ENCODE data around the gene ADCY3.

ADCY3 gene

DNA sequence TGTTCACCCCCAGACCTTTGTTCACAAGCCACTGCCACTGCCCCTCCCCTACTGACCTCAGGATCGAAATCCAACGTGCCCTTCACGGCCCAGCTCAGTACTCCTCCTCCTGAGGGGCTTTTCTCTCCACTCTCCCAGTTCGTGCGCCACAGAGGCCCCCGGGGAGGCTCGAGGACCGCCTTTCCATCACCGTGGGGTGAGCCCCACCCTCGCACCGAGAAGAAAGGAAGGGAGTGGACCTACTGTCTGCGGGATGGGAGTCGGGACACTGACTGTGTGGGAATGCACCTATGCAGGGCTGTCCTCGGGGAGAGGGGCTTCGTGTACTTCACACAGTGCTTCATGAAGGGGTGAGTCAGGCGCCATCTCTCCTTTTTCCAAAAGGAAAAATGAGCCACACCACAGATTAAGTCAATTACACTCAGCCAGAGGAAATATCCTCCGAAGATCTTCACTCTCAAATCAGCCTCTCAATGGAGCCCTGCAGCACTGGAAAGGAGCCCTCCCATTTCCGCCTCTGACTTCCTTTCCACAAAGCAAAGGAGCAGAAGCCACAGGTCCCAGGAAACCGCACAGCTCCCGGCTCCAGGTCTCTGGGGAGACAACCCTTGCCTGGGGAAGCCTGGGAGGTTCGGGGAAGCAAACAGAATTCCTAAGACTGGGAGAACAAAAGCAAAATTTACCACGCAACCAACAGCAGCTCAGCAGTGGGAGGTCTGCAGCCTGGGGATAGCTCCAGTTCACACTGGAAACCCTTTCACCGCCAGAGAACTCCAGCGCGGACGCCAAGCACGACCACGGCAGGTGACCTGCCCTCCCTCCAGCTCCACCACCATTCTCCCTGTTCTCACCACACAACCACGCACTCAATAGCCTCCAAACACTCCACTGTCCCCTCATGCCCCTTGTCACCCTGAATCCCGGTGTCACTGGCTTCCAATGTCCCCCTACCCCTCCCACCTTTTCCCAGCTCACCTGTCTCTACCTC is 21.6 kb downstream of the ADCY3 start:
- DNase-seq (ENCODE audit: insufficient read length, low spot score): no peak
- no peak for TF ChIP-seq CTCF (IDR thresholded peaks at IDR 0.05; ENCODE audit: insufficient read depth, missing control alignments)

DNA sequence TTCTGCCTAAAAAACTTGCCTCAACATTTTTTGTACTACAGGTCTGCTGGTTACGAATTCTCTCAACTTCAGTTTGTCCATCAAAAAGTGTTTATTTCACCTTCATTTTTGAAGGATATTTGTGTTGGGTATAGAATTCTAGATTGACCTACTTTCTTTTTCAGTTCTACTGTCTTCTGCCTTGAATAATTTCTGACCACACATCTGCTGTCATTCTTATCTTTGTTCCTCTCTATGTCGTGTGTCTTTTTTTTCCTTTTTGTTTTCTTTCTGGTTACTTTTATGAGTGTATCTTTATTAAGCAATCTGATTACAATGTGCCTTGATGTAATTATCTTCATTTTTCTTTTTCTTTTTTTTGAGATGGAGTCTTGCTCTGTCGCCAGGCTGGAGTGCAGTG is 25.3 kb downstream of the ADCY3 start:
- DNase-seq (ENCODE audit: insufficient read length, low spot score) (no peak), FAIRE-seq (no peak)
- no peak for TF ChIP-seq CTCF (IDR thresholded peaks at IDR 0.05; ENCODE audit: insufficient read depth, missing control alignments)

More for the DNA sequence above, 21.6 kb downstream of the ADCY3 start:
- no peak for FAIRE-seq

DNA sequence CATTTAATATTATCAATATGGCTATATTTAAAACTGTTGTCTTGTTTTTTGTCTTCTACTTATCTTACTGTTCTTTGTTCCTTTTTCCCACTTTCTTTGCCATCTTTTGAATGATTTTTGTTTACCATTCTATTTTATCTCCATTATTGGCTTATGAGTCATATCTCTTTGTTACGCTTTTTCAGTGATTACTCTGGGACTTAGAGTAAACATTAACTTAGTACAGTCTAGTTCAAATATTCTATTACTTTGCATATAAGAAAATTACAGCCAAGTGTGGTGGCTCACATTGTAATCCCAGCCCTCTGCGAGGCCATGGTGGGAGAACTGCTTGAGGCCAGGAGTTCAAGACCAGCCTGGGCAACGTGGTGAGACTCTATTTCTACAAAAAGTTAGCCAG is 26.1 kb downstream of the ADCY3 start:
- FAIRE-seq: no peak
- no peak for TF ChIP-seq CTCF (IDR thresholded peaks at IDR 0.05; ENCODE audit: insufficient read depth, missing control alignments)
- DNase-seq (ENCODE audit: insufficient read length, low spot score): no peak

DNA sequence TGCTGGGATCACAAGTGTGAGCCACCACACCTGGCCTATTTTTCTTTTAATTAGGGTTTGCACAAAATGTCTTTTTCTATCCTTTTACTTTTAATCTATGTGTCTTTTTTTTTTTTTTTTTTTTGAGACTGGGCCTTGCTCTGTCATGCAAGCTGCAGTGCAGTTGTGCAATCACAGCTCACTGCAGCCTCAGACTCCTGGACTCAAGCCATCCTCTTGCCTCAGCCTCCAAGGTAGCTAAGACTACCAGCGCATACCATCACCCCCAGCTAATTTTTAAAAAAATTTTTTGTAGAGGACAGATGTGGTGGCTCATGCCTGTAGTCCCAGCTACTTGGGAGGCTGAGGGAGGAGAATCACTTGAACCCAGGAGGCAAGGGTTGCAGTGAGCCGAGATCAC is 27.1 kb downstream of the ADCY3 start:
- TF ChIP-seq CTCF (IDR thresholded peaks at IDR 0.05; ENCODE audit: insufficient read depth, missing control alignments): no peak
- FAIRE-seq (no peak), DNase-seq (ENCODE audit: insufficient read length, low spot score) (no peak)

DNA sequence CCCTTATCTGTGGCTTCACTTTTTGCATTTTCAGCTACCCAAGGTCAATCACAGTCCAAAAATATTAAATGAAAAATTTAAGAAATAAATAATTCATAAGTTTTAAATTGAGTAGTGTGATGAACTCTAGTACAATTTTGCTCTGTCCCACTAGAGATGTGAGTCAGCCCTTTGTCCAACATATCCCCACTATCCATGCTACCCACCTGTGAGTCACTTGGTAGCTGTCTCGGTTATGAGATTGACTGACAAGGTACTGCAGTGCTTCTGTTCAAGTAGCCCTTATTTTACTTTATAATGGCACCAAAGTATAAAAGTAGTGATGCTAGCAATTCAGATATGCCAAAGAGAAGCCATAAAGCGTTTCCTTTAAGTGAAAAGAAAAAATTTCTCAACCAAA is 28.8 kb downstream of the ADCY3 start:
- FAIRE-seq (no peak), DNase-seq (ENCODE audit: insufficient read length, low spot score) (no peak)
- no peak for TF ChIP-seq CTCF (IDR thresholded peaks at IDR 0.05; ENCODE audit: insufficient read depth, missing control alignments)

- FAIRE-seq (no peak), DNase-seq (ENCODE audit: insufficient read length, low spot score) (no peak)
- TF ChIP-seq CTCF (IDR thresholded peaks at IDR 0.05; ENCODE audit: insufficient read depth, missing control alignments): no peak
These were observed 30.8 kb downstream of the ADCY3 start for GRCh38 chr2:24889221-24889620.

- no peak for TF ChIP-seq CTCF (IDR thresholded peaks at IDR 0.05; ENCODE audit: insufficient read depth, missing control alignments)
- no peak for FAIRE-seq
These were observed 31.9 kb downstream of the ADCY3 start for GRCh38 chr2:24888177-24888576.

More at GRCh38 chr2:24888177-24888576, 31.9 kb downstream of the ADCY3 start:
- DNase-seq (ENCODE audit: insufficient read length, low spot score): no peak

Data from D721Med (cell line).